ENCODE data around the gene WDR27. TPM values are rescaled to one million over a fixed set of nuclear protein-coding genes. Genes with fewer than 3 reads are reported as not detected.
A peak's percentile ranks its signal among the peaks of the same experiment; 100 is the strongest.
"Not testable (repeated sequence)": the region's sequence is repeated elsewhere in the genome, so short reads cannot be mapped to it uniquely, and the experiment has no call there.

Gene WDR27
- total and polyA plus RNA-seq, 11 donors = 2.2 to 12.3 (median 5.7) TPM

DNA sequence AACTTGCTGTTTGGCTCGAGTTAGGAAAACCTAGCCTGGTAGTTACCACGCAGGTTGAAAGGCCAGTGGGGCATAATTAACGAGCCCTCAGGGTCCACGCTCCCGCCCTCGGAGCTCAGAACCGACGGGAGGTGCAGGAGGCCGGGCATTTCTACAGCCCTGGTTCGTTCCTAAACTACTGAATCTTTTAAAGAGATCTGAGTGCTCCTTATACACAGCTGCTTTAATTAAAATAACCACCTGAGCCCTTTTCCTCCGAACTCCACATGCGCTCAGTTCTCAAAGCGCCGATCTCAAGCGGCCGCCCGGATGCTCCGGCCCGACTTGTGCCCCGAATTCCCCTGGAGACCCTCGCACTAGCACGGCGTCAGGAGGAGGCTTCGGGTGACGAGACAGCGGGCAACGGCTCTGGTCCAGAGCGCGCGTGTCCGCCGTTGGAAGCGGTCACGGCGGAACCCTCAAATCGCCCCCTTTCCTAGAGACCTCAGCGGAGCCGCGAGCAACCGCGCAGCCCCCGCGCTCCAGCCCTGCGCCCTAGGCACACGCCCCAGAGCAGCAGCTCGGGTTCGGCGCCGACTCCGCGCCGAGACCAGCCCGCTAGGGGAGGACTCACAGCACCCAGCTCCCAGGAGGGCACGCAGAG lies 397 bp downstream of the WDR27 start:
- Histone ChIP-seq H3K4me1 (peaks cover 0 to 56% (median 30%) of the 10 kb centered on the region in 12 donors), H3K27me3 (no peaks in the 10 kb centered on the region), H3K4me3 (peak overlapping the region; percentile 72 to 99 (median 88)), H3K9me3 (no peaks in the 10 kb centered on the region), H3K36me3 (peaks cover 0 to 32% (median 17%) of the 10 kb centered on the region in 9 donors), H3K27ac (peak overlapping the region; percentile 81 to 97 (median 94))
- DNase-seq (no peak), ATAC-seq (peak in 2 of 4 donors; percentile 0 to 14)
- WGBS, 4 donors = 0 to 1% (median 0%) methylated on average over 27 to 54 of the region's 54 CpGs
- TF ChIP-seq, protein P1, sequence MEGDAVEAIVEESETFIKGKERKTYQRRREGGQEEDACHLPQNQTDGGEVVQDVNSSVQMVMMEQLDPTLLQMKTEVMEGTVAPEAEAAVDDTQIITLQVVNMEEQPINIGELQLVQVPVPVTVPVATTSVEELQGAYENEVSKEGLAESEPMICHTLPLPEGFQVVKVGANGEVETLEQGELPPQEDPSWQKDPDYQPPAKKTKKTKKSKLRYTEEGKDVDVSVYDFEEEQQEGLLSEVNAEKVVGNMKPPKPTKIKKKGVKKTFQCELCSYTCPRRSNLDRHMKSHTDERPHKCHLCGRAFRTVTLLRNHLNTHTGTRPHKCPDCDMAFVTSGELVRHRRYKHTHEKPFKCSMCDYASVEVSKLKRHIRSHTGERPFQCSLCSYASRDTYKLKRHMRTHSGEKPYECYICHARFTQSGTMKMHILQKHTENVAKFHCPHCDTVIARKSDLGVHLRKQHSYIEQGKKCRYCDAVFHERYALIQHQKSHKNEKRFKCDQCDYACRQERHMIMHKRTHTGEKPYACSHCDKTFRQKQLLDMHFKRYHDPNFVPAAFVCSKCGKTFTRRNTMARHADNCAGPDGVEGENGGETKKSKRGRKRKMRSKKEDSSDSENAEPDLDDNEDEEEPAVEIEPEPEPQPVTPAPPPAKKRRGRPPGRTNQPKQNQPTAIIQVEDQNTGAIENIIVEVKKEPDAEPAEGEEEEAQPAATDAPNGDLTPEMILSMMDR (IDR thresholded peaks at IDR 0.05) = no peak
- TF ChIP-seq POLR2A (IDR thresholded peaks at IDR 0.05) = no peak
- intact Hi-C loops (cut with DNase I) = loop anchor here in 4 of 10 donors (5.0 to 10.0 kb wide), 4 partner anchors 51 to 747 kb away; partner anchors contain the start of genes DYNLT2 (in 2 of the 4) and ERMARD (in 2 of the 4)

DNA sequence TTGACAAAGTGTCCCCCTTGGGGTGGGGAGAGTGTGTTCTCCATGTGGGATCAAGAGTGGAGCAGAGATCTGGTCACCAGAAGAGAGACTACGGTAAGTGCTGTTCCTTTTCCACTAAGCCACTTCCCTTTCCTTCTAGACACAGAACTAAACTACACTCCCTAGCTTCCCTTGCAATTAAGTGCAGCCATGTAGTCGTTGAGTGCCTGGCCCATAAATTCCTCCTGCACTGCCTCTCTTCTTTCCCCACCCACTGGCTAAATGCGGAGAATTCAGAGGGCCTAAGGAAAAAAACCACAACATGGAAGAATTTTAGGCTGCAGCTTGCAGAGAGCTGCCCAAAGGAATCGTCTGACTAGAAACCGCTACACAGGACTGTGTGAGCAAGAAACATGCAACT lies 1.5 kb downstream of the WDR27 start:
- intact Hi-C loops (cut with DNase I) = loop anchor here in 4 of 10 donors (5.0 to 10.0 kb wide), 4 partner anchors 52 to 745 kb away; partner anchors contain the start of genes DYNLT2 (in 2 of the 4) and ERMARD (in 2 of the 4)
- DNase-seq = no peak
- Histone ChIP-seq H3K9me3 (no peaks in the 10 kb centered on the region), H3K36me3 (peaks cover 0 to 21% (median 15%) of the 10 kb centered on the region in 9 donors), H3K4me1 (peaks cover 0 to 47% (median 29%) of the 10 kb centered on the region in 12 donors), H3K27ac (no peak overlapping the region), H3K27me3 (no peaks in the 10 kb centered on the region), H3K4me3 (peak overlapping the region in 2 of 12 donors; percentile 90 to 96)
- ATAC-seq = no peak
- no peak for TF ChIP-seq POLR2A (IDR thresholded peaks at IDR 0.05)
- TF ChIP-seq, protein P1 (IDR thresholded peaks at IDR 0.05) = no peak
- WGBS, 4 donors = 54 to 66% (median 59%) methylated on average over 5 of the region's 5 CpGs

DNA sequence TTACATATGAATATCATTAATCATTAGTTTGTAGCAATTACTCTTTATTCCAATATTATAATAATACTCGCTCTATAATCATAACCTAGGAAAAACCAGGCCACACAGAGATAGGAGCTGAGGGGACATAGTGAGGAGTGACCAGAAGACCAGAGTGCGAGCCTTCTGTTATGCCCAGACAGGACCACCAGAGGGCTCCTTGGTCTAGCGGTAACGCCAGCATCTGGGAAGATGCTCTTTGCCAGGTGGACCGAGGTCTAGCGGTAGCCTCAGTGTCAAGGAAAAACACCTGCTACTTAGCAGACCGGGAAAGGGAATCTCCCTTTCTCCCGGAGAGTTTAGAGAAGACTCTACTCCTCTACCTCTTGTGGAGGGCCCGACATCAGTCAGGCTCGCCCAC lies 4.7 kb downstream of the WDR27 start:
- DNase-seq; H3K27me3 ChIP-seq; ATAC-seq; H3K4me3 ChIP-seq; H3K36me3 ChIP-seq; intact Hi-C loops (cut with DNase I); H3K9me3 ChIP-seq: not testable (repeated sequence)
- TF ChIP-seq, protein P1 (IDR thresholded peaks at IDR 0.05) = peak in 11 of 12 donors; percentile 20 to 52 (median 38)
- Histone ChIP-seq H3K4me1 (peaks cover 0 to 21% (median 10%) of the 10 kb centered on the region in 12 donors), H3K27ac (peak overlapping the region in 1 of 12 donors; percentile 16)
- 71 to 87% (median 78%) methylated on average over 10 of the region's 10 CpGs for WGBS, 4 donors

DNA sequence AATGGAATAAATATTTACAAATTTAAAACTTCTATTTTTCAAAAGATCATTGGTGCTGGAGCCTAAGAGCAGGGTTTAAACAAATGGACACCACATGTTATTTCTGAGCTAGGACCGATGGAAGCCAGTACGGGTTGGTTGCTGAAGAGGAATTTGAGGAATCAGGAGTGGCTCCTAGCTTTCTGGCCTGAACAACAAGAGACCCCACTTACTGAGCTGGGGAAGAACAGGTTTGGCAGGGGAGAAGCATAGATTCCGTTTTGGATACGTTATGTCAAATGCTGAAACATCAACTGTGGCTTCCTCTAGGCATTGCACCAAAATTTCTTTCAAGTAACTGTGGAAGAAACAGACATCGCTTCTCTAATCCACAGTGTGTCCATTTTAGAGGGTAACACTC lies 6.7 kb downstream of the WDR27 start:
- 88 to 96% (median 93%) methylated on average over 5 of the region's 5 CpGs for WGBS, 4 donors
- DNase-seq (no peak), ATAC-seq (no peak)
- no peak overlapping the region for H3K4me3 ChIP-seq
- H3K36me3 ChIP-seq = peaks cover 0 to 4% (median 0%) of the 10 kb centered on the region in 9 donors
- H3K27ac ChIP-seq = no peak overlapping the region
- intact Hi-C loops (cut with DNase I) = no loop called here
- TF ChIP-seq POLR2A (IDR thresholded peaks at IDR 0.05) = no peak
- TF ChIP-seq, protein P1 (IDR thresholded peaks at IDR 0.05) = no peak
- H3K27me3 ChIP-seq = no peaks in the 10 kb centered on the region
- peaks cover 0 to 9% (median 0%) of the 10 kb centered on the region in 12 donors for H3K4me1 ChIP-seq
- H3K9me3 ChIP-seq = peaks cover 0 to 10% (median 0%) of the 10 kb centered on the region in 12 donors

Data from heart left ventricle (tissue), 16 donors.